K562 (cell line): ENCODE data around the gene IL1RN.

ENCODE experiments used
- FOXK2 ChIP-seq, 2 experiments: fragments of 450-650 bp; IDR thresholded peaks in 1 of 2; conservative IDR thresholded peaks in 1 of 2; 2 replicates each; pipeline ENCODE4 v1.6.1; 2016; ENCODE audit warnings: low read depth in 2 of 2, mild to moderate bottlenecking in 1 of 2
- GABPA ChIP-seq: fragments of 200-800 bp; sonication (Bioruptor generic); conservative IDR thresholded peaks from 2 replicates; pipeline ENCODE4 v1.6.1; 2016; ENCODE audit warnings: low read depth, missing genetic modification characterization, missing compliant biosample characterization
- MTA2 ChIP-seq: fragments of 450-650 bp; IDR thresholded peaks from 2 replicates; pipeline ENCODE4 v1.6.1; 2016; ENCODE audit warnings: low read depth
- NCOR1 ChIP-seq: fragments of 450-650 bp; IDR thresholded peaks from 2 replicates; pipeline ENCODE4 v1.6.1; 2016; ENCODE audit warnings: mild to moderate bottlenecking, moderate library complexity
- POLR2A ChIP-seq: fragments of 450-650 bp; conservative IDR thresholded peaks from 2 replicates; pipeline ENCODE4 v1.6.1; 2016
- SNIP1 ChIP-seq: fragments of 450-650 bp; IDR thresholded peaks from 2 replicates; pipeline ENCODE4 v1.7.1; 2017; ENCODE audit warnings: low read depth, mild to moderate bottlenecking
- STAG1 ChIP-seq: sonication (generic); formaldehyde crosslinking; IDR thresholded peaks from 2 replicates; pipeline ENCODE4 v1.5.0; 2020; ENCODE audit warnings: missing genetic modification reagents, borderline replicate concordance
- ZNF121 ChIP-seq: sonication (generic); formaldehyde crosslinking; conservative IDR thresholded peaks from 2 replicates; pipeline ENCODE4 v1.8.0; 2022; ENCODE audit warnings: missing genetic modification reagents
- ZNF24 ChIP-seq: fragments of 450-650 bp; IDR thresholded peaks from 2 replicates; pipeline ENCODE4 v1.6.1; 2016
- TF ChIP-seq, protein P1 (sequence below): conservative IDR thresholded peaks from 2 replicates; pipeline ENCODE4 v1.6.1; 2011; ENCODE audit warnings: low read depth, mild to moderate bottlenecking, low read length; ENCODE audit not compliant: control insufficient read depth
- TF ChIP-seq, protein P2 (sequence below): sonication (generic); formaldehyde crosslinking; IDR thresholded peaks from 2 replicates; pipeline ENCODE4 v1.9.0; 2022; ENCODE audit warnings: mild to moderate bottlenecking, missing genetic modification reagents
- TF ChIP-seq, protein P3 (sequence below), 3 experiments: IDR thresholded peaks in 2 of 3; conservative IDR thresholded peaks in 1 of 3; 2 replicates each; pipeline ENCODE4 v1.5.1; 2011 to 2012; ENCODE audit warnings: low read length in 3 of 3, mild to moderate bottlenecking in 3 of 3, control low read depth in 2 of 3, improper control_type of control experiment in 1 of 3, inconsistent platforms in 1 of 3, low read depth in 1 of 3, mixed read lengths in 1 of 3, moderate library complexity in 1 of 3; ENCODE audit not compliant: insufficient read depth in 2 of 3
- TF ChIP-seq, protein P4 (sequence below): IDR thresholded peaks from 3 replicates; pipeline ENCODE4 v1.6.1; 2011; ENCODE audit warnings: borderline replicate concordance, mild to moderate bottlenecking, moderate library complexity; ENCODE audit not compliant: insufficient read length; ENCODE audit errors: extremely low read depth
- TF ChIP-seq, protein P5 (sequence below): sonication (generic); formaldehyde crosslinking; IDR thresholded peaks from 2 replicates; pipeline ENCODE4 v1.8.1; 2023; ENCODE audit warnings: missing genetic modification reagents, mild to moderate bottlenecking, borderline replicate concordance

DNA sequence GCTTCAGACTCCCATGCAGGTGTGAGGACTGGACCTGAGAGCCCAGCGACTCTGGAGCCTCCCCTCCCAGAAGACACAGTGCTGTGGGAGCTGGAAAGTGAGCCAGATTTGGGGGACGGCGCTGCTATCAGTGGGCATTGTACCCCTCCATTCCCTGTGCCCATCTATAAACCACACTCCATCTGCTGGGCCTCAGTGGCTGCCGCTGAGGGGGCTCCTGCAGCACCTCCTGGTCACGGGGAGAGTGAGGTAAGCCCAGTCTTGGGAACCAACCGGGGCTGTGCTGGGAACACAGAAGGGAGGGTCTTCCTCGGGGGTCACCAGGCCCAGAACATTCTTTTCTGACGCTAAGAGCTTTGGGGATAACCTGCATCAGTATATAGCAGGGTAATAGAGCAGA, 55.9 kb downstream of the IL1RN start:
- TF ChIP-seq STAG1 (no peak), POLR2A (no peak), GABPA (tag) (no peak), MTA2 (no peak), ZNF121 (CRISPR knock-in tag) (no peak), NCOR1 (no peak), ZNF24 (no peak), FOXK2 (conservative IDR thresholded peaks at IDR 0.05 in 1 of 2, IDR thresholded peaks at IDR 0.05 in 1 of 2; ENCODE audit: low read depth in 2 of 2) (no peak), SNIP1 (no peak)
- TF ChIP-seq, protein P1, sequence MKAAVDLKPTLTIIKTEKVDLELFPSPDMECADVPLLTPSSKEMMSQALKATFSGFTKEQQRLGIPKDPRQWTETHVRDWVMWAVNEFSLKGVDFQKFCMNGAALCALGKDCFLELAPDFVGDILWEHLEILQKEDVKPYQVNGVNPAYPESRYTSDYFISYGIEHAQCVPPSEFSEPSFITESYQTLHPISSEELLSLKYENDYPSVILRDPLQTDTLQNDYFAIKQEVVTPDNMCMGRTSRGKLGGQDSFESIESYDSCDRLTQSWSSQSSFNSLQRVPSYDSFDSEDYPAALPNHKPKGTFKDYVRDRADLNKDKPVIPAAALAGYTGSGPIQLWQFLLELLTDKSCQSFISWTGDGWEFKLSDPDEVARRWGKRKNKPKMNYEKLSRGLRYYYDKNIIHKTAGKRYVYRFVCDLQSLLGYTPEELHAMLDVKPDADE: no peak
- TF ChIP-seq, protein P2, sequence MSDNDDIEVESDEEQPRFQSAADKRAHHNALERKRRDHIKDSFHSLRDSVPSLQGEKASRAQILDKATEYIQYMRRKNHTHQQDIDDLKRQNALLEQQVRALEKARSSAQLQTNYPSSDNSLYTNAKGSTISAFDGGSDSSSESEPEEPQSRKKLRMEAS (CRISPR knock-in tag): no peak
- TF ChIP-seq, protein P3, sequence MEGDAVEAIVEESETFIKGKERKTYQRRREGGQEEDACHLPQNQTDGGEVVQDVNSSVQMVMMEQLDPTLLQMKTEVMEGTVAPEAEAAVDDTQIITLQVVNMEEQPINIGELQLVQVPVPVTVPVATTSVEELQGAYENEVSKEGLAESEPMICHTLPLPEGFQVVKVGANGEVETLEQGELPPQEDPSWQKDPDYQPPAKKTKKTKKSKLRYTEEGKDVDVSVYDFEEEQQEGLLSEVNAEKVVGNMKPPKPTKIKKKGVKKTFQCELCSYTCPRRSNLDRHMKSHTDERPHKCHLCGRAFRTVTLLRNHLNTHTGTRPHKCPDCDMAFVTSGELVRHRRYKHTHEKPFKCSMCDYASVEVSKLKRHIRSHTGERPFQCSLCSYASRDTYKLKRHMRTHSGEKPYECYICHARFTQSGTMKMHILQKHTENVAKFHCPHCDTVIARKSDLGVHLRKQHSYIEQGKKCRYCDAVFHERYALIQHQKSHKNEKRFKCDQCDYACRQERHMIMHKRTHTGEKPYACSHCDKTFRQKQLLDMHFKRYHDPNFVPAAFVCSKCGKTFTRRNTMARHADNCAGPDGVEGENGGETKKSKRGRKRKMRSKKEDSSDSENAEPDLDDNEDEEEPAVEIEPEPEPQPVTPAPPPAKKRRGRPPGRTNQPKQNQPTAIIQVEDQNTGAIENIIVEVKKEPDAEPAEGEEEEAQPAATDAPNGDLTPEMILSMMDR (IDR thresholded peaks at IDR 0.05 in 2 of 3, conservative IDR thresholded peaks at IDR 0.05 in 1 of 3; ENCODE audit: insufficient read depth in 2 of 3, low read depth in 1 of 3, low read length in 3 of 3): no peak
- TF ChIP-seq, protein P4, sequence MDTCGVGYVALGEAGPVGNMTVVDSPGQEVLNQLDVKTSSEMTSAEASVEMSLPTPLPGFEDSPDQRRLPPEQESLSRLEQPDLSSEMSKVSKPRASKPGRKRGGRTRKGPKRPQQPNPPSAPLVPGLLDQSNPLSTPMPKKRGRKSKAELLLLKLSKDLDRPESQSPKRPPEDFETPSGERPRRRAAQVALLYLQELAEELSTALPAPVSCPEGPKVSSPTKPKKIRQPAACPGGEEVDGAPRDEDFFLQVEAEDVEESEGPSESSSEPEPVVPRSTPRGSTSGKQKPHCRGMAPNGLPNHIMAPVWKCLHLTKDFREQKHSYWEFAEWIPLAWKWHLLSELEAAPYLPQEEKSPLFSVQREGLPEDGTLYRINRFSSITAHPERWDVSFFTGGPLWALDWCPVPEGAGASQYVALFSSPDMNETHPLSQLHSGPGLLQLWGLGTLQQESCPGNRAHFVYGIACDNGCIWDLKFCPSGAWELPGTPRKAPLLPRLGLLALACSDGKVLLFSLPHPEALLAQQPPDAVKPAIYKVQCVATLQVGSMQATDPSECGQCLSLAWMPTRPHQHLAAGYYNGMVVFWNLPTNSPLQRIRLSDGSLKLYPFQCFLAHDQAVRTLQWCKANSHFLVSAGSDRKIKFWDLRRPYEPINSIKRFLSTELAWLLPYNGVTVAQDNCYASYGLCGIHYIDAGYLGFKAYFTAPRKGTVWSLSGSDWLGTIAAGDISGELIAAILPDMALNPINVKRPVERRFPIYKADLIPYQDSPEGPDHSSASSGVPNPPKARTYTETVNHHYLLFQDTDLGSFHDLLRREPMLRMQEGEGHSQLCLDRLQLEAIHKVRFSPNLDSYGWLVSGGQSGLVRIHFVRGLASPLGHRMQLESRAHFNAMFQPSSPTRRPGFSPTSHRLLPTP: no peak
- TF ChIP-seq, protein P5, sequence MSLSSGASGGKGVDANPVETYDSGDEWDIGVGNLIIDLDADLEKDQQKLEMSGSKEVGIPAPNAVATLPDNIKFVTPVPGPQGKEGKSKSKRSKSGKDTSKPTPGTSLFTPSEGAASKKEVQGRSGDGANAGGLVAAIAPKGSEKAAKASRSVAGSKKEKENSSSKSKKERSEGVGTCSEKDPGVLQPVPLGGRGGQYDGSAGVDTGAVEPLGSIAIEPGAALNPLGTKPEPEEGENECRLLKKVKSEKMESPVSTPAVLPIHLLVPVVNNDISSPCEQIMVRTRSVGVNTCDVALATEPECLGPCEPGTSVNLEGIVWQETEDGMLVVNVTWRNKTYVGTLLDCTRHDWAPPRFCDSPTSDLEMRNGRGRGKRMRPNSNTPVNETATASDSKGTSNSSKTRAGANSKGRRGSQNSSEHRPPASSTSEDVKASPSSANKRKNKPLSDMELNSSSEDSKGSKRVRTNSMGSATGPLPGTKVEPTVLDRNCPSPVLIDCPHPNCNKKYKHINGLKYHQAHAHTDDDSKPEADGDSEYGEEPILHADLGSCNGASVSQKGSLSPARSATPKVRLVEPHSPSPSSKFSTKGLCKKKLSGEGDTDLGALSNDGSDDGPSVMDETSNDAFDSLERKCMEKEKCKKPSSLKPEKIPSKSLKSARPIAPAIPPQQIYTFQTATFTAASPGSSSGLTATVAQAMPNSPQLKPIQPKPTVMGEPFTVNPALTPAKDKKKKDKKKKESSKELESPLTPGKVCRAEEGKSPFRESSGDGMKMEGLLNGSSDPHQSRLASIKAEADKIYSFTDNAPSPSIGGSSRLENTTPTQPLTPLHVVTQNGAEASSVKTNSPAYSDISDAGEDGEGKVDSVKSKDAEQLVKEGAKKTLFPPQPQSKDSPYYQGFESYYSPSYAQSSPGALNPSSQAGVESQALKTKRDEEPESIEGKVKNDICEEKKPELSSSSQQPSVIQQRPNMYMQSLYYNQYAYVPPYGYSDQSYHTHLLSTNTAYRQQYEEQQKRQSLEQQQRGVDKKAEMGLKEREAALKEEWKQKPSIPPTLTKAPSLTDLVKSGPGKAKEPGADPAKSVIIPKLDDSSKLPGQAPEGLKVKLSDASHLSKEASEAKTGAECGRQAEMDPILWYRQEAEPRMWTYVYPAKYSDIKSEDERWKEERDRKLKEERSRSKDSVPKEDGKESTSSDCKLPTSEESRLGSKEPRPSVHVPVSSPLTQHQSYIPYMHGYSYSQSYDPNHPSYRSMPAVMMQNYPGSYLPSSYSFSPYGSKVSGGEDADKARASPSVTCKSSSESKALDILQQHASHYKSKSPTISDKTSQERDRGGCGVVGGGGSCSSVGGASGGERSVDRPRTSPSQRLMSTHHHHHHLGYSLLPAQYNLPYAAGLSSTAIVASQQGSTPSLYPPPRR (CRISPR knock-in tag): no peak
